ENCODE data around the gene ERBB2. TPM values are rescaled to one million over a fixed set of nuclear protein-coding genes. Genes with fewer than 3 reads are reported as not detected.

Gene ERBB2
- total RNA-seq, 1 experiment from 2014 or later = 216 TPM

DNA sequence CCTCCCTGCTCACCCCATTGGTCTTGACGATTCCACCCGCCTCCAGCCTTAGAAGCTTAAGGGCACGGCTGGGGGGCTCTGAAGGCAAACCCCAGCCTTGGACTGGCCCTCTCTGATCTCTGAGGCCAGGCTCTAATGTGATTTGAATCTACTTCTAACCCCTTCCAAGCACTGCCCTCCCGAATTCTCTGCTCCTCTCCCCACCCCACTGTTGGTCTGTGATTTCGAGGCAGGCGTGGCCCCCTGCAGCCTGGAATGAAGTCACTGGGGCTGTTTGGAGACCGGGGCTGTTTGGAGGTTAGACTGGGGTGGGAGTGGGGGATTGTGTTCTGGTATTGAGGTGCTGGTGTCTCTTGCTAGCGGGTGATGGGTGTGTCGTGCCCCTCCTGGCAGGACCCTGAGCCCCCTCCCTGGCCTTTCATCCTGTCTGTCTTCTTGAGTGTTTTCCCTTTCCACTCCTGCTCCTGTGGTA, 40.1 kb downstream of the ERBB2 start:
- H3K23me2 ChIP-seq (ENCODE audit: insufficient read length, low read depth, low read length, poor library complexity, severe bottlenecking) = peaks cover 27% of the 10 kb centered on the region
- no peak overlapping the region for H2BK15ac ChIP-seq (ENCODE audit: low read depth, low read length)
- H4K91ac ChIP-seq (ENCODE audit: insufficient read length, low read depth, low read length) = peak overlapping the region; percentile 40
- no peak overlapping the region for H4K8ac ChIP-seq (replicated peaks; ENCODE audit: insufficient read length, low read depth, low read length)
- H3K23ac ChIP-seq (ENCODE audit: insufficient read length, low read depth, low read length) = no peak overlapping the region
- TF ChIP-seq, protein P1, sequence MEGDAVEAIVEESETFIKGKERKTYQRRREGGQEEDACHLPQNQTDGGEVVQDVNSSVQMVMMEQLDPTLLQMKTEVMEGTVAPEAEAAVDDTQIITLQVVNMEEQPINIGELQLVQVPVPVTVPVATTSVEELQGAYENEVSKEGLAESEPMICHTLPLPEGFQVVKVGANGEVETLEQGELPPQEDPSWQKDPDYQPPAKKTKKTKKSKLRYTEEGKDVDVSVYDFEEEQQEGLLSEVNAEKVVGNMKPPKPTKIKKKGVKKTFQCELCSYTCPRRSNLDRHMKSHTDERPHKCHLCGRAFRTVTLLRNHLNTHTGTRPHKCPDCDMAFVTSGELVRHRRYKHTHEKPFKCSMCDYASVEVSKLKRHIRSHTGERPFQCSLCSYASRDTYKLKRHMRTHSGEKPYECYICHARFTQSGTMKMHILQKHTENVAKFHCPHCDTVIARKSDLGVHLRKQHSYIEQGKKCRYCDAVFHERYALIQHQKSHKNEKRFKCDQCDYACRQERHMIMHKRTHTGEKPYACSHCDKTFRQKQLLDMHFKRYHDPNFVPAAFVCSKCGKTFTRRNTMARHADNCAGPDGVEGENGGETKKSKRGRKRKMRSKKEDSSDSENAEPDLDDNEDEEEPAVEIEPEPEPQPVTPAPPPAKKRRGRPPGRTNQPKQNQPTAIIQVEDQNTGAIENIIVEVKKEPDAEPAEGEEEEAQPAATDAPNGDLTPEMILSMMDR (conservative IDR thresholded peaks at IDR 0.05) = no peak
- no CpG with 5 or more reads among the region's 9 CpGs for WGBS (ENCODE audit: extremely low coverage, insufficient read length, low lambda C conversion rate)
- H3K79me1 ChIP-seq (ENCODE audit: insufficient read depth, low read depth, low read length, poor library complexity, severe bottlenecking) = no peaks in the 10 kb centered on the region
- no peak overlapping the region for H2BK5ac ChIP-seq (ENCODE audit: insufficient read length, low read length)
- no peak overlapping the region for H2BK20ac ChIP-seq (ENCODE audit: low read depth, low read length, poor library complexity, severe bottlenecking)
- H3K9me3 ChIP-seq (ENCODE audit: control insufficient read depth, low read depth, low read length) = no peaks in the 10 kb centered on the region
- no peak overlapping the region for H2AK5ac ChIP-seq (ENCODE audit: insufficient read length, low read length)
- Mint-ChIP-seq H3K27ac (peak overlapping the region; percentile 91 to 99 (median 98)), H3K27me3 (ENCODE audit: low read depth) (peaks cover 3% of the 10 kb centered on the region; the same call in 1 of the 2 replicates), H3K4me3 (peak overlapping the region; percentile 85 to 87), H3K9me3 (no peaks in the 10 kb centered on the region), H3K36me3 (ENCODE audit: insufficient read depth in 1 of 3, low read depth in 3 of 3) (peaks cover 8 to 31% (median 24%) of the 10 kb centered on the region in 3 experiments; a peak in 6 of 7 replicates), H3K4me1 (peaks cover 31 to 38% of the 10 kb centered on the region in 2 experiments)
- no peak overlapping the region for H3K56ac ChIP-seq (ENCODE audit: insufficient read length, low read depth, low read length)
- peak; percentile 69 for DNase-seq
- peak overlapping the region; percentile 27 for H3K18ac ChIP-seq (ENCODE audit: insufficient read length, low read depth, low read length)
- H3K4me1 ChIP-seq (ENCODE audit: insufficient read depth, low read length) = peaks cover 3% of the 10 kb centered on the region; the same call in 1 of the 2 replicates
- H3T11ph ChIP-seq (ENCODE audit: low read length) = no peak overlapping the region
- no peak overlapping the region for H2AFZ ChIP-seq (ENCODE audit: low read length)
- peak overlapping the region; percentile 77 for H3K27ac ChIP-seq (ENCODE audit: insufficient read length, low read depth, low read length)
- peak overlapping the region; percentile 73 for H3K4me2 ChIP-seq (ENCODE audit: insufficient read depth, insufficient read length, low read length)
- no peaks in the 10 kb centered on the region for H4K20me1 ChIP-seq (ENCODE audit: control insufficient read depth, insufficient read depth, insufficient read length)
- H2BK120ac ChIP-seq (ENCODE audit: low read depth, low read length, poor library complexity, severe bottlenecking) = no peak overlapping the region
- peak overlapping the region; percentile 23 for H4K5ac ChIP-seq (ENCODE audit: insufficient read length, low read depth, low read length)
- no peaks in the 10 kb centered on the region for H3K27me3 ChIP-seq (ENCODE audit: insufficient read depth, low read length)
- H3K79me2 ChIP-seq (ENCODE audit: insufficient read depth, low read length) = peaks cover 2% of the 10 kb centered on the region; the same call in 1 of the 2 replicates
- H3K4ac ChIP-seq (ENCODE audit: low read depth, low read length) = peak overlapping the region; percentile 18
- peak overlapping the region; percentile 7 for H2BK12ac ChIP-seq (ENCODE audit: insufficient read length, low read depth, low read length)
- peak overlapping the region; percentile 17 for H3K9ac ChIP-seq (ENCODE audit: extremely low read depth, insufficient read length, low read length)
- peak overlapping the region; percentile 59 for H3K14ac ChIP-seq (ENCODE audit: insufficient read depth, low read length)
